HepG2 (cell line): ENCODE data around the gene MBTD1. TPM values are rescaled to one million over a fixed set of nuclear protein-coding genes. Genes with fewer than 3 reads are reported as not detected.
A peak's percentile ranks its signal among the peaks of the same experiment; 100 is the strongest.

Source experiments
- EZH2 ChIP-seq: conservative IDR thresholded peaks from 2 replicates; pipeline ENCODE4 v1.6.1; 2012; ENCODE audit warnings: mild to moderate bottlenecking, low read depth, low read length, moderate library complexity
- NFYC ChIP-seq: IDR thresholded peaks from 2 replicates; pipeline ENCODE4 v1.6.1; 2016; ENCODE audit warnings: missing genetic modification reagents, missing compliant biosample characterization
- RORA ChIP-seq: sonication (generic); formaldehyde crosslinking; IDR thresholded peaks from 2 replicates; pipeline ENCODE4 v1.5.0; 2020; ENCODE audit warnings: mild to moderate bottlenecking, missing genetic modification reagents, moderate library complexity
- SMAD3 ChIP-seq: sonication (generic); formaldehyde crosslinking; IDR thresholded peaks from 2 replicates; pipeline ENCODE4 v1.4.0; 2020; ENCODE audit warnings: missing genetic modification reagents
- ZBTB7B ChIP-seq: sonication (generic); formaldehyde crosslinking; IDR thresholded peaks from 2 replicates; pipeline ENCODE4 v1.4.0; 2020; ENCODE audit warnings: missing genetic modification reagents
- ZNF180 ChIP-seq: sonication (generic); formaldehyde crosslinking; IDR thresholded peaks from 2 replicates; pipeline ENCODE4 v1.4.0; 2020; ENCODE audit warnings: low read depth, missing genetic modification reagents, borderline replicate concordance
- ZNF703 ChIP-seq: sonication (generic); formaldehyde crosslinking; IDR thresholded peaks from 2 replicates; pipeline ENCODE4 v1.5.1; 2020; ENCODE audit warnings: missing genetic modification reagents, mild to moderate bottlenecking, moderate library complexity, borderline replicate concordance
- polyA plus RNA-seq, 8 experiments: library from polyadenylated mRNA; depleted of rRNA in 3 of 8; stranded (reverse) in 7 of 8; unstranded in 1 of 8; fragments of >200 nt; fragmentation: Illumina TruSeq in 4 of 8; extraction: Trizol in 4 of 8; gene quantifications; 2 replicates each; pipeline versions ENCODE4 v1.2.1 to v1.2.3, GENCODE V29; 2011 to 2016; ENCODE audit warnings: low read depth in 4 of 8, missing spikeins in 1 of 8, mixed read lengths in 1 of 8; ENCODE audit not compliant: insufficient read depth in 1 of 8
- total RNA-seq, 5 experiments: library from RNA; depleted of rRNA; stranded (reverse); fragments of >200 nt; fragmentation: Illumina TruSeq; extraction: Trizol; gene quantifications; 2 replicates each; pipeline ENCODE4 v1.2.3, GENCODE V29; 2016; ENCODE audit warnings: low read depth in 1 of 5
- TF ChIP-seq, protein P1 (sequence below), 2 experiments: IDR thresholded peaks; 2 replicates each; pipeline ENCODE4 v1.6.1; 2011 to 2012; ENCODE audit warnings: low read length in 2 of 2, borderline replicate concordance in 1 of 2, low read depth in 1 of 2, mild to moderate bottlenecking in 1 of 2, moderate library complexity in 1 of 2
- TF ChIP-seq, protein P2 (sequence below): sonication (generic); formaldehyde crosslinking; IDR thresholded peaks from 2 replicates; pipeline ENCODE4 v1.4.0; 2020; ENCODE audit warnings: mild to moderate bottlenecking, missing genetic modification reagents
- TF ChIP-seq, protein P3 (sequence below): sonication (generic); formaldehyde crosslinking; IDR thresholded peaks from 2 replicates; pipeline ENCODE4 v1.5.0; 2020; ENCODE audit warnings: missing genetic modification reagents, mild to moderate bottlenecking, borderline replicate concordance
- TF ChIP-seq, protein P4 (sequence below): sonication (generic); formaldehyde crosslinking; IDR thresholded peaks from 2 replicates; pipeline ENCODE4 v1.5.0; 2020; ENCODE audit warnings: missing genetic modification reagents
- TF ChIP-seq, protein P5 (sequence below): sonication (generic); formaldehyde crosslinking; IDR thresholded peaks from 2 replicates; pipeline ENCODE4 v1.4.0; 2020; ENCODE audit warnings: missing genetic modification reagents, borderline replicate concordance

MBTD1 gene
- total and polyA plus RNA-seq, 2 of the 13 experiments (the other 11 are each of a cell fraction or from before 2014, with no cell fraction given), result 20.9 TPM

DNA sequence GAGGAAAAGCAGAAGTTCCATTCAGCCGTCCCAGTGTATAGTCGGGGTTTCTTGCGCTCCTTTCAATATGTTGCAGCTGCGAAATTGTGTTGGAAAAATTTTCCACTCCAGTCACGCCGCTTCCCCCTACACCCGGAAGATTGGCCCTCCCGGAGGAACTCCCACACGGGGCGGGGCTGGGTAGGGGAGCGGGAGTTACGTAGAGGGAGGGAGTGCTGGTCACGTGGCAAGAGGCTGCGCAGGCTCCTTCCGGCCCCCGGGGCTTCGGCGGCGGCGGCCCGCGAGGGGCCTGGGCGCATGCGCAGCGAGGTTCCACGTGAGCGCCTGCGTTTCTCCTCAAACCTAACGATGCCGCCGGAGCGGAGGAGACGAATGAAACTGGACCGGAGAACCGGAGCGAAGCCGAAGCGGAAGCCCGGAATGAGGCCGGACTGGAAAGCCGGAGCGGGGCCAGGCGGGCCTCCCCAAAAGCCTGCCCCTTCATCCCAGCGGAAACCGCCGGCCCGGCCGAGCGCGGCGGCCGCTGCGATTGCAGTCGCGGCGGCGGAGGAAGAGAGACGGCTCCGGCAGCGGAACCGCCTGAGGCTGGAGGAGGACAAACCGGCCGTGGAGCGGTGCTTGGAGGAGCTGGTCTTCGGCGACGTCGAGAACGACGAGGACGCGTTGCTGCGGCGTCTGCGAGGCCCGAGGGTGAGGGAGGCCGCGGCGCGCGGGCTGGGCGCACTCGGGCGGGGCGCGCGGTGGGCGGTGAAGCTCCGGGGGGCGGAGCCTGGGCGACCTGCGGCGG lies 581 bp upstream of the MBTD1 start, which contains the start of gene UTP18 (continued):
- TF ChIP-seq, protein P1, sequence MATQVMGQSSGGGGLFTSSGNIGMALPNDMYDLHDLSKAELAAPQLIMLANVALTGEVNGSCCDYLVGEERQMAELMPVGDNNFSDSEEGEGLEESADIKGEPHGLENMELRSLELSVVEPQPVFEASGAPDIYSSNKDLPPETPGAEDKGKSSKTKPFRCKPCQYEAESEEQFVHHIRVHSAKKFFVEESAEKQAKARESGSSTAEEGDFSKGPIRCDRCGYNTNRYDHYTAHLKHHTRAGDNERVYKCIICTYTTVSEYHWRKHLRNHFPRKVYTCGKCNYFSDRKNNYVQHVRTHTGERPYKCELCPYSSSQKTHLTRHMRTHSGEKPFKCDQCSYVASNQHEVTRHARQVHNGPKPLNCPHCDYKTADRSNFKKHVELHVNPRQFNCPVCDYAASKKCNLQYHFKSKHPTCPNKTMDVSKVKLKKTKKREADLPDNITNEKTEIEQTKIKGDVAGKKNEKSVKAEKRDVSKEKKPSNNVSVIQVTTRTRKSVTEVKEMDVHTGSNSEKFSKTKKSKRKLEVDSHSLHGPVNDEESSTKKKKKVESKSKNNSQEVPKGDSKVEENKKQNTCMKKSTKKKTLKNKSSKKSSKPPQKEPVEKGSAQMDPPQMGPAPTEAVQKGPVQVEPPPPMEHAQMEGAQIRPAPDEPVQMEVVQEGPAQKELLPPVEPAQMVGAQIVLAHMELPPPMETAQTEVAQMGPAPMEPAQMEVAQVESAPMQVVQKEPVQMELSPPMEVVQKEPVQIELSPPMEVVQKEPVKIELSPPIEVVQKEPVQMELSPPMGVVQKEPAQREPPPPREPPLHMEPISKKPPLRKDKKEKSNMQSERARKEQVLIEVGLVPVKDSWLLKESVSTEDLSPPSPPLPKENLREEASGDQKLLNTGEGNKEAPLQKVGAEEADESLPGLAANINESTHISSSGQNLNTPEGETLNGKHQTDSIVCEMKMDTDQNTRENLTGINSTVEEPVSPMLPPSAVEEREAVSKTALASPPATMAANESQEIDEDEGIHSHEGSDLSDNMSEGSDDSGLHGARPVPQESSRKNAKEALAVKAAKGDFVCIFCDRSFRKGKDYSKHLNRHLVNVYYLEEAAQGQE (IDR thresholded peaks at IDR 0.05; ENCODE audit: borderline replicate concordance in 1 of 2, low read depth in 1 of 2, low read length in 2 of 2), result peak in 1 of 2 experiments; percentile 17; a peak in 1 of 4 replicates
- no peak for TF ChIP-seq ZNF180 (CRISPR knock-in tag)
- no peak for TF ChIP-seq EZH2
- TF ChIP-seq NFYC (CRISPR knock-in tag), result no peak
- TF ChIP-seq, protein P2, sequence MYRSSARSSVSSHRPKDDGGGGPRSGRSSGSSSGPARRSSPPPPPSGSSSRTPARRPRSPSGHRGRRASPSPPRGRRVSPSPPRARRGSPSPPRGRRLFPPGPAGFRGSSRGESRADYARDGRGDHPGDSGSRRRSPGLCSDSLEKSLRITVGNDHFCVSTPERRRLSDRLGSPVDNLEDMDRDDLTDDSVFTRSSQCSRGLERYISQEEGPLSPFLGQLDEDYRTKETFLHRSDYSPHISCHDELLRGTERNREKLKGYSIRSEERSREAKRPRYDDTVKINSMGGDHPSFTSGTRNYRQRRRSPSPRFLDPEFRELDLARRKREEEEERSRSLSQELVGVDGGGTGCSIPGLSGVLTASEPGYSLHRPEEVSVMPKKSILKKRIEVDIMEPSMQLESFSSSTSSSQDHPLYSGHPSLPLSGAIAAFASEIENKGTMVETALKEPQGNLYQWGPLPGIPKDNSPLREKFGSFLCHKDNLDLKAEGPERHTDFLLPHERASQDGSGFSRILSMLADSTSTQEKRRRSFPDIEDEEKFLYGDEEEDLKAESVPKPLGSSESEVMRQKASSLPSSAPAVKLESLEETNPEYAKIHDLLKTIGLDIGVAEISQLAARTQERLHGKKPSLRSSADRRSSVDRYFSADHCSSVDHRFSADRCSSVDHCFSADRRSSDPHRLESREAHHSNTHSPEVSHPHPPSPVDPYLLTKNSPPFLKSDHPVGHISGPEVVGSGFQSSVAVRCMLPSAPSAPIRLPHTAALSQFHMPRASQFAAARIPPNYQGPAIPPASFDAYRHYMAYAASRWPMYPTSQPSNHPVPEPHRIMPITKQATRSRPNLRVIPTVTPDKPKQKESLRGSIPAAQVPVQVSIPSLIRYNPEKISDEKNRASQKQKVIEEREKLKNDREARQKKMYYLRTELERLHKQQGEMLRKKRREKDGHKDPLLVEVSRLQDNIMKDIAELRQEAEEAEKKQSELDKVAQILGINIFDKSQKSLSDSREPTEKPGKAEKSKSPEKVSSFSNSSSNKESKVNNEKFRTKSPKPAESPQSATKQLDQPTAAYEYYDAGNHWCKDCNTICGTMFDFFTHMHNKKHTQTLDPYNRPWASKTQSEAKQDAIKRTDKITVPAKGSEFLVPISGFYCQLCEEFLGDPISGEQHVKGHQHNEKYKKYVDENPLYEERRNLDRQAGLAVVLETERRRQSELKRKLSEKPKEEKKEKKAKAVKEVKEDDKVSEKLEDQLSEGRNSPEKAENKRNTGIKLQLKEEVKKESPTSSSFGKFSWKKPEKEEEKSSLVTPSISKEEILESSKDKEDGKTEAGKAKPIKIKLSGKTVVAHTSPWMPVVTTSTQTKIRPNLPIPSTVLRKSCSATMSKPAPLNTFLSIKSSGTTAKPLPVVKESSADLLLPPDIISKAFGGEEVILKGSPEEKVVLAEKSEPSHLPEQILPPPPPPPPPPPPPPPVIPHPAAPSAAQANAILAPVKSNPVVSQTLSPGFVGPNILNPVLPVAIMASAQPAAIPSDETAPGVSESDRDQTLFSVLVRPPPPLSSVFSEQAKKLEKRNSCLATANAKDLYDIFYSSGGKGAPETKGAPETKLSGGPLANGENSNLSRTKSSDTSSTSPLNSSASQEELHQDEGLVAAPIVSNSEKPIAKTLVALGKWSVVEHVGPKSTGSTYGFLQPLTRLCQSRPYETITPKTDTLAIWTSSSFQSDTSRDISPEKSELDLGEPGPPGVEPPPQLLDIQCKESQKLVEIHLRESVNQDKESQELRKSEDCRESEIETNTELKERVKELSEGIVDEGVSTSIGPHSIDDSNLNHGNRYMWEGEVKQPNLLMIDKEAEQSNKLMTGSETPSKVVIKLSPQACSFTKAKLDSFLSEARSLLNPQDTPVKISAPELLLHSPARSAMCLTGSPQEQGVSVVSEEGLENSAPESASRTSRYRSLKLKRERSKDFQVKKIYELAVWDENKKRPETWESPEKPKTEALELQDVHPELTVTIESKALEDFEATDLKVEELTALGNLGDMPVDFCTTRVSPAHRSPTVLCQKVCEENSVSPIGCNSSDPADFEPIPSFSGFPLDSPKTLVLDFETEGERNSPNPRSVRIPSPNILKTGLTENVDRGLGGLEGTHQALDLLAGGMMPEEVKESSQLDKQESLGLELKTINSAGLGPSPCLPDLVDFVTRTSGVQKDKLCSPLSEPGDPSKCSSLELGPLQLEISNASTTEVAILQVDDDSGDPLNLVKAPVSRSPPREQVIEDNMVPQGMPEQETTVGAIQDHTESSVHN (CRISPR knock-in tag), result peak; percentile 89; the same call in 1 of the 2 replicates
- TF ChIP-seq, protein P3, sequence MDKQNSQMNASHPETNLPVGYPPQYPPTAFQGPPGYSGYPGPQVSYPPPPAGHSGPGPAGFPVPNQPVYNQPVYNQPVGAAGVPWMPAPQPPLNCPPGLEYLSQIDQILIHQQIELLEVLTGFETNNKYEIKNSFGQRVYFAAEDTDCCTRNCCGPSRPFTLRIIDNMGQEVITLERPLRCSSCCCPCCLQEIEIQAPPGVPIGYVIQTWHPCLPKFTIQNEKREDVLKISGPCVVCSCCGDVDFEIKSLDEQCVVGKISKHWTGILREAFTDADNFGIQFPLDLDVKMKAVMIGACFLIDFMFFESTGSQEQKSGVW (CRISPR knock-in tag), result peak; percentile 93; the same call in 1 of the 2 replicates
- TF ChIP-seq, protein P4, sequence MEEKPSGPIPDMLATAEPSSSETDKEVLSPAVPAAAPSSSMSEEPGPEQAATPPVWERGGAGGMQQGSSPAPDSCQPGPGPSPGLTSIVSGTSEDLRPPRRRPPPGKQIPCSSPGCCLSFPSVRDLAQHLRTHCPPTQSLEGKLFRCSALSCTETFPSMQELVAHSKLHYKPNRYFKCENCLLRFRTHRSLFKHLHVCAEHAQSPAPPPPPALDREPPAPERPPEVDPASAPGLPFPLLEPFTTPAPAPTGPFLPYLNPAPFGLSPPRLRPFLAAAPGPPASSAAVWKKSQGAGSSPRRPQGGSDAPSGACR, result peak; percentile 92; the same call in 1 of the 2 replicates
- peak; percentile 29; the same call in 1 of the 2 replicates for TF ChIP-seq ZBTB7B
- TF ChIP-seq RORA (CRISPR knock-in tag), result no peak
- TF ChIP-seq SMAD3 (CRISPR knock-in tag), result peak; percentile 28
- peak; percentile 98 for TF ChIP-seq ZNF703 (CRISPR knock-in tag)
- TF ChIP-seq, protein P5, sequence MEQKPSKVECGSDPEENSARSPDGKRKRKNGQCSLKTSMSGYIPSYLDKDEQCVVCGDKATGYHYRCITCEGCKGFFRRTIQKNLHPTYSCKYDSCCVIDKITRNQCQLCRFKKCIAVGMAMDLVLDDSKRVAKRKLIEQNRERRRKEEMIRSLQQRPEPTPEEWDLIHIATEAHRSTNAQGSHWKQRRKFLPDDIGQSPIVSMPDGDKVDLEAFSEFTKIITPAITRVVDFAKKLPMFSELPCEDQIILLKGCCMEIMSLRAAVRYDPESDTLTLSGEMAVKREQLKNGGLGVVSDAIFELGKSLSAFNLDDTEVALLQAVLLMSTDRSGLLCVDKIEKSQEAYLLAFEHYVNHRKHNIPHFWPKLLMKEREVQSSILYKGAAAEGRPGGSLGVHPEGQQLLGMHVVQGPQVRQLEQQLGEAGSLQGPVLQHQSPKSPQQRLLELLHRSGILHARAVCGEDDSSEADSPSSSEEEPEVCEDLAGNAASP (CRISPR knock-in tag), result no peak; the same call in 1 of the 2 replicates
